ENCODE measurements around the gene NTRK2.

The NTRK2 gene

GRCh38 chr9:84736081-84736480 is 66.6 kb downstream of the NTRK2 start:
- DNase-seq (ENCODE audit: low spot score): no peak

DNA sequence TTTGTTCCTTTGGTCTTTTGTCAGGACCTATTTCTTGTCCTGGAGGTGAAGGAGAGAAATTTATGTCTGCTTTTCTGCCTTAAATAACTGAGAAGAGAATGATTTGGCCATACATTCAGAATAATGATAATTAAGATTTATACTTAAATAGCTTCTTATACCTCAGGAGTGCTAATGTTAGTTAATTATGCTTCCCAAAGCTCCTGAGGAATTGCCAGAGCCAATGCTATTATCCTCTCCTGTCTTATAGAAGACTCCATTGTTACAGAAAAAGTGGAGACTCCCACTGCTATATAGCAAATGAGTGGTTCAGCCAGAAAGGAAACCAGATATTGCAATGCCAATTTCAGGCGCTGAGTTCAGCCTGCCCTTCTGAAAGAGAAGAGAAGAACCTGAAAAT is 67.0 kb downstream of the NTRK2 start:
- no peak for DNase-seq (ENCODE audit: low spot score)

GRCh38 chr9:84738353-84738752 is 68.8 kb downstream of the NTRK2 start:
- DNase-seq (ENCODE audit: low spot score): no peak

GRCh38 chr9:84742261-84742660 is 72.7 kb downstream of the NTRK2 start:
- no peak for DNase-seq (ENCODE audit: low spot score)

DNA sequence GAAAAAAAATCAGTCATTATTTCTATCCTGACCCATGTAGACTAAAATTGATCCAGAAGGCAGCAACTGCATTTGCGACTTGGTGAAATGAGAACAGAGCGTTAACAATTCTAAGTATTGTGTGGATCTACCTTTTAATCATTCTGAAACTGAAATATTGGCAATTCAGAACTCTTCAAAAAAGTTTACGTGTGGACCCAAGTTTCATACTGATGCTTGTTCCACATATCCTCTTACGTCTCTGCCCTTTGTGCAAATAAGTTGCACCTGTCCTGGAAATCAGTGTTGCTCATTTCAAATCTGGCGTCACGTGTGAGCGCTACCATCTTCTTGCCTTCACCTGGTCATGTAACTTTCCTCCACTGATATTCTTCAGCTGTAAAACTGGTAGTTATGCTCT is 74.7 kb downstream of the NTRK2 start:
- no peak for DNase-seq (ENCODE audit: low spot score)

DNA sequence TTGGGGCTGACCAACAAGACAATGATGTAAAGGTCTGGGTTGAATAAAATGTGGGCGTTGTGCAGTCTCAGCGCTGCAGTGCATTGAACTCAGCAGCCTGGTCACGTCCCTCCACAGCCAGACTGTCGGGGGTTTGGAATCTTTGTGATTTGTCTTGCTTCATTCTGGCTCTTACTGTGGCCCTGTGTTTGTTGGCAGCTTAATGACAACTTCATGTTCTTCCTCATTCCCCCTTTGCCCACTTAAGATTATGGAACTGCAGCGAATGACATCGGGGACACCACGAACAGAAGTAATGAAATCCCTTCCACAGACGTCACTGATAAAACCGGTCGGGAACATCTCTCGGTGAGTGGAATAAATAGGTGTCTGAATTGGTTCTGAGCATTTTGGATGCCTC is 75.2 kb downstream of the NTRK2 start:
- DNase-seq (ENCODE audit: low spot score): no peak

DNA sequence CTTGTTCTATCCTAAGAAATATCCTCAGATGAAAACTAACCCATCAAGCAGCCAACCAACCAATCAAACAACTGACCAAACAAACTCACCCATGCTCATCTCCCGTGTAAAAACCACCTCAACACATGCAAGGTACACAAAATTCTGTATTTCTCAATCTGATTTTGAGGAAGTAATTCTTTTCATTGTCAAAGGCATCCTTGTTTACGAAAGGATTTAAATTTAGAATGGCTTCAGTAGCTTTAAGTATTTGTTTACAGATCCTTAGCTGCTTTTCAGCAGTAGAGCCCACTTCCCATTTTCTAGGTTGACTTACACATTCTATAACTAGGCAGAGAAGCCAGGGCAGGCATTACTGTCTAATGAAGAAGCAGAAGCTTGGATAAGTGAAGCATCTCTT is 78.6 kb downstream of the NTRK2 start:
- DNase-seq (ENCODE audit: low spot score): no peak

GRCh38 chr9:84750152-84750865 is 80.8 kb downstream of the NTRK2 start:
- DNase-seq (ENCODE audit: low spot score): peak; percentile 18

DNA sequence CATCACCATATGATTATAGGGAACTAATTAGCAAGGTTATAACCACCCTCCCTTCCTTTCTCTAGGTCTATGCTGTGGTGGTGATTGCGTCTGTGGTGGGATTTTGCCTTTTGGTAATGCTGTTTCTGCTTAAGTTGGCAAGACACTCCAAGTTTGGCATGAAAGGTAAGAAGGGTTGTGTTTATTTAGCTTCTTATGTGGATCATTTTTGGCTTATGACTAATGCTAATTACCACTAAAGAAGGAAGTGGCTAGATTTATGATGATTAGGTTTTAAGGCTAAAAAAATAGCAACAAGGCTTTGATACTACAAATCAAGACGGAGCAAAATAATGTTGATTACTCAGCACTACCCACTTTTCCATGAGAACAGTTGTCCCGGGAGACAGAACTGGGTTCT is 82.4 kb downstream of the NTRK2 start:
- no peak for DNase-seq (ENCODE audit: low spot score)

DNA sequence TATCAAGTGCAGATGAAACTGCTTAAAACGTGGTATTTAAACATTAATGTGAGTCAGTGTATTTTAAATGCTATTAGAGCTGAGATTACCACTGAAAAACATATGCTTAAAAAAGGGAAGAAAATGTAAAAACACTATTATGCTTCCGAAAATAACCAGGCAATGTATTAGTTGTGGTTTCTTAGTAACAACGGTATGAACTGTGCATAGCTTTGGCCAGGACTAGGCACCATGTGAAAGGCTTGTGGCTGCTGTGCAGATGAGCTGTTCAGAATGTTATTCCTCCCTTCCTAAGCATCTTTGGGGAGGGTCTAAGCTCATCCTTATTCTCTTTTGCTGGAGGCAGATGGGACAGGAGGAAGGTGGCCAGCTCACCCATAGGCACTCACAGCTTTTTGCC is 84.9 kb downstream of the NTRK2 start:
- no peak for DNase-seq (ENCODE audit: low spot score)

DNA sequence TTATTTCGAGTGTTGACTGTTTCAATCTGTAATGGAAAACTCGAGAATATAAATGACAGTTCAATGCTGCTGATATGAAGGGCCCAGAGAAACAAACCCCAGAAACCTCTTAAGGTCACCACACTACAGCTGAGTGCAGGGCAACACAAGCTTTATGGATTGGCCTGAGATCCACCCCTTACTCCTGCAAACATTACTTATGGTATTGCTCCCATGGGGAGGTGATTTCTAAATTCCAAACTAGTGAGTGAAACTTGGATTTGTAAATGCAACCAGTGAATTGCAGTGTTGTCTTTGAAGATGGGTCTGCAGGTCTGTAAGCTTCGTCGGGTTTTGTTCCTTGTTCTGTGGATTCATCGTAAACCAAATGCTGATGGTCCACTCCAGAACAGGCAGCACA is 85.4 kb downstream of the NTRK2 start:
- no peak for DNase-seq (ENCODE audit: low spot score)

DNA sequence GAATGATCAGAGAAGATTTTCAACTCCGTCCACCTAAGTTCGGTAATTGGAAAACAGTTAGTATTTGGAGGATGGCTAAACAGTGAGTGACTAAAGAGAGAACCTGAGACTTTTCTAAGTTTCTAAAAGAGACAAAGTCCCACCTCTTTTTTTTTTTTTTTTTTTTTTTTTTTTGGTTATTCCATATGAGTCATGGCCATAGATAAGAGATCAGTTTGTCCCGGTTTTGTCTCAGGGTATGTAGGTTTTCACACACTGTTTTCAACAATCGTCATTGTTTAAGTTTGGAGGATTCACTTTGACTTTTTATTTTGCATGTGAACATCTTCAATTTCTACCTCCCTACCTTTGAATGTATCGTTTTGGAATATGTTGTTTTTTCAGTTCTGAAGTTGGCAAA is 85.9 kb downstream of the NTRK2 start:
- no peak for DNase-seq (ENCODE audit: low spot score)

GRCh38 chr9:84756171-84756570 is 86.6 kb downstream of the NTRK2 start:
- DNase-seq (ENCODE audit: low spot score): peak; percentile 74

GRCh38 chr9:84756731-84757130 is 87.2 kb downstream of the NTRK2 start:
- no peak for DNase-seq (ENCODE audit: low spot score)

GRCh38 chr9:84758817-84759216 is 89.3 kb downstream of the NTRK2 start:
- DNase-seq (ENCODE audit: low spot score): no peak

- DNase-seq (ENCODE audit: low spot score): no peak
Measured at GRCh38 chr9:84759300-84759750, 89.8 kb downstream of the NTRK2 start.

GRCh38 chr9:84759804-84760203 is 90.3 kb downstream of the NTRK2 start:
- no peak for DNase-seq (ENCODE audit: low spot score)

GRCh38 chr9:84761137-84761808 is 91.7 kb downstream of the NTRK2 start:
- no peak for DNase-seq (ENCODE audit: low spot score)

- no peak for DNase-seq (ENCODE audit: low spot score)
Measured at GRCh38 chr9:84772511-84772910, 103.0 kb downstream of the NTRK2 start.

DNA sequence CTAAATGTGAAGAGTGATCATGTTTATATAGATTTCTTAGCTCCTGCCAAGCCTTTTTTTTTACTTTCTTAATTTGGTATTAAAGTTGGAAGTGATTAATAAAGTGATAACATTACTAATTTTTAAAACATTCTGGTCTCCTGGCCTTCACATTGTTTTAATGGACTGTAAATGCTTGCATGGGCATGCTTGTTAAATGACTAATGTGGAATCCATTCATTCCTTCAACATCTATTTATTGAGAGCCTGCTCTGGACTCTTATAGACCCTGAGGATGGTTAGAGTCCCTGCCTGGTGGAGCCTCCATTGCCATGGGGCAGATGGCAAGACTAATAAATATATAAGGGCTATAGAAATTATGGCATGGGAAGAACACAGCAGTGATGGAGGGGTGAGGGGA is 103.5 kb downstream of the NTRK2 start:
- DNase-seq (ENCODE audit: low spot score): no peak

- DNase-seq (ENCODE audit: low spot score): no peak
Measured at GRCh38 chr9:84775056-84775643, 105.6 kb downstream of the NTRK2 start.

DNA sequence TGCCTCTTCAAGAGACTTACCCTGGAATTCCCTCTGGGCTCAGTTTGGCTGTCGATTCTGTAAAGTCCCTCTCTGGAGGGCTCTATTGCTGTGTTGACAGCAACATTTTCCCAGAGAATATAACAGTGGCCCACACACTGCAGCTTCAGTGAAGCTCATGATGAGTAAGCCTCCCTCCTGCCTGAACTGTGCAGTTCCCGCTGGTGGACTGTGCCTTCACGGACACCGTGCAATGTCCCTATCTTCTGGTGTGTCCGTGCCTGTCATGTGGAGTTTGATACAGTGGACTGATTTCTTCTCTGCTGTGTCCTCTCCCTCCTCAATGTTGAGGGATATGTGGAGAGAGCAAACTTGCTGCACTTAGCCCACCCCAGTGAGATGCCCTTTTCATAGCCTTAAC is 109.0 kb downstream of the NTRK2 start:
- DNase-seq (ENCODE audit: low spot score): no peak

DNA sequence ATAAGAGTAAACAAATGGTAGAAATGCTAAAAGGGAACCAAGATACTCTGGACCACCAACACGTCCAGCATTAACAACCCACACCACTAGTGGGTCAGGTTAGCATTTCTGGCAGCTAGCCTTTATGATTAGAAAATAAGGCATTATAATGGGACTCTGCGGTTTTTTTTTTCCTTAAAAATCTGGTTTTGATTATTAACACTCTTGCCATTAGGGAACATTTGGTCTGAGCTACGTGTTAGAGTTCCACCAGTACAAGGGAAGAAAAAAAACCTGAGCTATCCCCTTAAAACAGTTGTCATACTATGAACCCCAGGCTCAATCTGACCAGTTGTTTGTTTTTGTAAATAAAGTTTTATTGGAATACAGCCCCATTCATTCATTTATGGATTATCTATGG is 110.4 kb downstream of the NTRK2 start:
- no peak for DNase-seq (ENCODE audit: low spot score)

DNA sequence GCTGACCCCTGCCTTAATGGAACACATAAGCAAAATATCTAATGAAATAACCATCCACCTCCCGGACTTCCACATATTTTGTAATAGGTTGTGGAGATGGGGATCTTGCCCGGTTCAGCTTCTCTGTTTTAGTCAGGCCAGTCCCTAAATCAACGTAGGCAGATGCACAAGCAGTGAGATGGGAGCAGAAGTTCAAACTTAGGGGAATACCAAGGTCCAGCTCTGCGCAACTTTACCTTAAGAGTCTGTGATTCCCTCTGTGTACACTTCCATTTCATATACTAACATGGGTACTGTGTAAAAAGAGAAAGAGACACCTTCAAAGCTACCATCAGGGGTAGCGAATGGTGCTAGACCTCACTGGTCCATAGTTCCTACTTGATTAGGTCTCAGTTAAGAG is 110.9 kb downstream of the NTRK2 start:
- DNase-seq (ENCODE audit: low spot score): no peak
